ENCODE data around the gene TCFL5.

TCFL5 gene

GRCh38 chr20:62814709-62815065 lies 46.9 kb downstream of the TCFL5 start (continued):
- TF ChIP-seq ZNF560 (tag by site-specific recombination; IDR thresholded peaks at IDR 0.05; ENCODE audit: borderline replicate concordance) (no peak), ZNF704 (tag by site-specific recombination; IDR thresholded peaks at IDR 0.05) (no peak)

- Histone ChIP-seq H3K36me3 (ENCODE audit: control insufficient read depth in 2 of 2, insufficient read depth in 1 of 2, low read length in 2 of 2) (peaks cover 0 to 42% of the 10 kb centered on the region in 2 experiments; a peak in 1 of 3 replicates), H3K27ac (ENCODE audit: extremely low read depth, low read depth, low read length) (no peak overlapping the region), H3K4me1 (ENCODE audit: control insufficient read depth, insufficient read depth, low read length) (peaks cover 6% of the 10 kb centered on the region; the same call in 1 of the 2 replicates), H3K4me3 (ENCODE audit: low read depth, low read length) (no peak overlapping the region), H3K9me3 (ENCODE audit: control insufficient read depth, insufficient read depth, low read depth, low read length) (no peaks in the 10 kb centered on the region)
- TF ChIP-seq ZNF23 (tag by site-specific recombination; IDR thresholded peaks at IDR 0.05; ENCODE audit: borderline replicate concordance), result no peak
- no peak for TF ChIP-seq SP3 (tag by site-specific recombination; IDR thresholded peaks at IDR 0.05)
- 0 out of 2 replicates have a peak, but pooled peaks have one; percentile 35 for TF ChIP-seq EGR2 (tag by site-specific recombination; IDR thresholded peaks at IDR 0.05; ENCODE audit: low read depth)
- peak; percentile 32; the same call in 1 of the 2 replicates for TF ChIP-seq ZFHX2 (tag by site-specific recombination; conservative IDR thresholded peaks at IDR 0.05)
- peak; percentile 36; the same call in 1 of the 2 replicates for TF ChIP-seq GLIS2 (tag by site-specific recombination; IDR thresholded peaks at IDR 0.05)
- TF ChIP-seq SCRT2 (tag by site-specific recombination; IDR thresholded peaks at IDR 0.05), result peak; percentile 47; the same call in 1 of the 2 replicates
- no peak for TF ChIP-seq ZNF214 (tag by site-specific recombination; IDR thresholded peaks at IDR 0.05; ENCODE audit: borderline replicate concordance)
- TF ChIP-seq ZNF266 (tag by site-specific recombination; IDR thresholded peaks at IDR 0.05; ENCODE audit: low read depth), result no peak
- POLR2A ChIA-PET, result interaction anchor here (1.7 kb wide), 1 partner anchor 11 kb away, joined by 6 read pairs; no protein-coding TSS in a partner anchor
- CTCF ChIA-PET, result interaction anchor here (0.6 kb wide), 1 partner anchor 627 kb away, joined by 3 read pairs; no protein-coding TSS in a partner anchor
Measured at GRCh38 chr20:62814060-62814708, 47.4 kb downstream of the TCFL5 start.

- CTCF ChIA-PET, result no interaction called here
- POLR2A ChIA-PET, result no interaction called here
- no peak overlapping the region for H3K27ac ChIP-seq (ENCODE audit: extremely low read depth, low read depth, low read length)
- TF ChIP-seq ZNF664 (tag by site-specific recombination; IDR thresholded peaks at IDR 0.05) (no peak), ZNF629 (tag by site-specific recombination; IDR thresholded peaks at IDR 0.05) (no peak), ZNF10 (tag by site-specific recombination; IDR thresholded peaks at IDR 0.05) (no peak), SP3 (tag by site-specific recombination; IDR thresholded peaks at IDR 0.05) (no peak), ZNF623 (tag by site-specific recombination; IDR thresholded peaks at IDR 0.05) (no peak), ZSCAN30 (tag by site-specific recombination; IDR thresholded peaks at IDR 0.05) (no peak), GLI4 (tag by site-specific recombination; IDR thresholded peaks at IDR 0.05) (no peak), ZNF211 (tag by site-specific recombination; IDR thresholded peaks at IDR 0.05; ENCODE audit: low read depth) (no peak), ZNF600 (tag by site-specific recombination; IDR thresholded peaks at IDR 0.05) (no peak), ZNF292 (tag by site-specific recombination; IDR thresholded peaks at IDR 0.05; ENCODE audit: borderline replicate concordance, low read depth) (no peak), KLF16 (tag by site-specific recombination; IDR thresholded peaks at IDR 0.05) (no peak), ZNF645 (tag by site-specific recombination; IDR thresholded peaks at IDR 0.05) (no peak), ZBTB1 (tag by site-specific recombination; IDR thresholded peaks at IDR 0.05) (no peak)
- H3K36me3 ChIP-seq (ENCODE audit: control insufficient read depth in 2 of 2, insufficient read depth in 1 of 2, low read length in 2 of 2), result peaks cover 3 to 47% of the 10 kb centered on the region in 2 experiments; a peak in 2 of 3 replicates
- no peaks in the 10 kb centered on the region for H3K9me3 ChIP-seq (ENCODE audit: control insufficient read depth, insufficient read depth, low read depth, low read length)
- H3K4me3 ChIP-seq (ENCODE audit: low read depth, low read length), result no peak overlapping the region
- H3K4me1 ChIP-seq (ENCODE audit: control insufficient read depth, insufficient read depth, low read length), result peaks cover 3% of the 10 kb centered on the region; the same call in 1 of the 2 replicates
Measured at GRCh38 chr20:62813588-62813987, 48.0 kb downstream of the TCFL5 start.
